ENCODE measurements around the gene STOM. TPM values are rescaled to one million over a fixed set of nuclear protein-coding genes. Genes with fewer than 3 reads are reported as not detected.

The STOM gene
- total and polyA plus RNA-seq, 12 donors, result 104 to 389 (median 181) TPM

- H3K9me3 ChIP-seq, result no peaks in the 10 kb centered on the region
- no peaks in the 10 kb centered on the region for H3K27me3 ChIP-seq
- ATAC-seq (no peak), DNase-seq (no peak)
- TF ChIP-seq CTCF (IDR thresholded peaks at IDR 0.05), result no peak
- H3K4me3 ChIP-seq, result peak overlapping the region; percentile 56 to 81 (median 68)
- peaks cover 31 to 96% (median 92%) of the 10 kb centered on the region in 9 donors for H3K4me1 ChIP-seq
- peaks cover 0 to 48% (median 38%) of the 10 kb centered on the region in 9 donors for H3K36me3 ChIP-seq
- H3K27ac ChIP-seq, result peak overlapping the region; percentile 82 to 100 (median 94)
- intact Hi-C loops (cut with DNase I), result loop anchor here in 1 of 10 donors (5.0 kb wide), 1 partner anchor 88 kb away; no protein-coding TSS in a partner anchor
- 48 to 56% methylated on average over 13 of the region's 13 CpGs for WGBS, 2 donors
Measured at GRCh38 chr9:121300283-121301119, 69.5 kb downstream of the STOM start.

GRCh38 chr9:121299467-121300282, 70.4 kb downstream of the STOM start:
- intact Hi-C loops (cut with DNase I), result loop anchor here in 4 of 10 donors (1.0 to 5.0 kb wide), 4 partner anchors 12 to 87 kb away; no protein-coding TSS in a partner anchor
- DNase-seq (peak; percentile 89 to 91), ATAC-seq (peak; percentile 76 to 83 (median 79))
- H3K27me3 ChIP-seq, result no peaks in the 10 kb centered on the region
- H3K36me3 ChIP-seq, result peaks cover 0 to 43% (median 29%) of the 10 kb centered on the region in 9 donors
- peak overlapping the region; percentile 82 to 100 (median 94) for H3K27ac ChIP-seq
- peak in 2 of 9 donors; percentile 10 to 22 for TF ChIP-seq CTCF (IDR thresholded peaks at IDR 0.05)
- H3K4me1 ChIP-seq, result peaks cover 38 to 96% (median 93%) of the 10 kb centered on the region in 9 donors
- H3K4me3 ChIP-seq, result peak overlapping the region; percentile 56 to 81 (median 68)
- WGBS, 2 donors, result 4 to 6% methylated on average over 70 to 74 of the region's 74 CpGs
- no peaks in the 10 kb centered on the region for H3K9me3 ChIP-seq

- DNase-seq (peak; percentile 55 to 88), ATAC-seq (peak; percentile 50 to 84 (median 68))
- WGBS, 2 donors, result 37 to 50% methylated on average over 13 of the region's 13 CpGs
- TF ChIP-seq CTCF (IDR thresholded peaks at IDR 0.05), result no peak
- H3K27me3 ChIP-seq, result no peaks in the 10 kb centered on the region
- peak overlapping the region; percentile 56 to 81 (median 68) for H3K4me3 ChIP-seq
- no peaks in the 10 kb centered on the region for H3K9me3 ChIP-seq
- peaks cover 0 to 35% (median 21%) of the 10 kb centered on the region in 9 donors for H3K36me3 ChIP-seq
- intact Hi-C loops (cut with DNase I), result loop anchor here in 4 of 10 donors (1.0 to 2.0 kb wide), 3 partner anchors 12 to 16 kb away; no protein-coding TSS in a partner anchor
- peak overlapping the region; percentile 82 to 100 (median 94) for H3K27ac ChIP-seq
- H3K4me1 ChIP-seq, result peaks cover 45 to 96% (median 93%) of the 10 kb centered on the region in 9 donors
Measured at GRCh38 chr9:121298689-121299466, 71.2 kb downstream of the STOM start.
